OCI-LY3 (cell line): ENCODE results near the gene NOTCH3.

Source experiments
- H2AFZ ChIP-seq: fragments of 200-600, 300-600 bp; shearing (Covaris generic); 2 replicates; pipeline ENCODE4 v1.6.0; 2014; ENCODE audit warnings: antibody characterized with exemption, low read depth, low read length
- H3K27ac ChIP-seq: fragments of 200-600, 300-600 bp; sonication (generic); 2 replicates; pipeline ENCODE4 v1.5.1; 2014; ENCODE audit warnings: mild to moderate bottlenecking, low read length, moderate library complexity, mixed read lengths
- H3K27me3 ChIP-seq: fragments of 200-600, 300-600 bp; sonication (generic); 2 replicates; pipeline ENCODE4 v1.6.1; 2014; ENCODE audit warnings: low read depth, low read length, mixed read lengths
- H3K36me3 ChIP-seq: fragments of 200-600, 300-600 bp; sonication (generic); replicated peaks from 2 replicates; pipeline ENCODE3; 2014; ENCODE audit warnings: low read depth, low read length, mixed read lengths
- H3K4me1 ChIP-seq: fragments of 300-600, 200-600 bp; sonication (generic); 2 replicates; pipeline ENCODE4 v1.6.1; 2014; ENCODE audit warnings: low read length, mixed read lengths
- H3K4me2 ChIP-seq: fragments of 200-600, 300-600 bp; sonication (generic); 2 replicates; pipeline ENCODE4 v1.6.1; 2014; ENCODE audit warnings: low read length, mixed read lengths
- H3K4me3 ChIP-seq: fragments of 300-600, 200-600 bp; sonication (generic); 2 replicates; pipeline ENCODE4 v1.5.1; 2014; ENCODE audit warnings: antibody characterized with exemption, mild to moderate bottlenecking, low read length, moderate library complexity
- H3K79me2 ChIP-seq: fragments of 300-600, 200-600 bp; shearing (Covaris generic); 2 replicates; pipeline ENCODE4 v1.6.1; 2014; ENCODE audit warnings: mild to moderate bottlenecking, low read length, mixed read lengths
- H3K9ac ChIP-seq: fragments of 300-600, 200-600 bp; shearing (Covaris generic); 2 replicates; pipeline ENCODE4 v1.6.0; 2014; ENCODE audit warnings: mild to moderate bottlenecking, low read length, moderate library complexity
- H3K9me3 ChIP-seq: fragments of 200-600, 300-600 bp; shearing (Covaris generic); 2 replicates; pipeline ENCODE4 v1.6.1; 2014; ENCODE audit warnings: low read length, mixed read lengths; ENCODE audit not compliant: insufficient read depth
- H4K20me1 ChIP-seq: fragments of 200-600, 300-600 bp; sonication (generic); 2 replicates; pipeline ENCODE4 v1.6.1; 2016; ENCODE audit warnings: low read length, mixed read lengths; ENCODE audit not compliant: insufficient read depth
- EZH2phosphoT487 ChIP-seq: fragments of 200-600 bp; shearing (Covaris generic); IDR thresholded peaks from 2 replicates; pipeline ENCODE4 v1.6.1; 2018; ENCODE audit warnings: antibody characterized with exemption, mixed run types, low read depth
- TF ChIP-seq, protein P1 (sequence below): fragments of 200-600, 300-600 bp; sonication (generic); IDR thresholded peaks from 2 replicates; pipeline ENCODE4 v1.5.1; 2014; ENCODE audit warnings: antibody characterized with exemption, low read length, low read depth

The NOTCH3 gene

DNA sequence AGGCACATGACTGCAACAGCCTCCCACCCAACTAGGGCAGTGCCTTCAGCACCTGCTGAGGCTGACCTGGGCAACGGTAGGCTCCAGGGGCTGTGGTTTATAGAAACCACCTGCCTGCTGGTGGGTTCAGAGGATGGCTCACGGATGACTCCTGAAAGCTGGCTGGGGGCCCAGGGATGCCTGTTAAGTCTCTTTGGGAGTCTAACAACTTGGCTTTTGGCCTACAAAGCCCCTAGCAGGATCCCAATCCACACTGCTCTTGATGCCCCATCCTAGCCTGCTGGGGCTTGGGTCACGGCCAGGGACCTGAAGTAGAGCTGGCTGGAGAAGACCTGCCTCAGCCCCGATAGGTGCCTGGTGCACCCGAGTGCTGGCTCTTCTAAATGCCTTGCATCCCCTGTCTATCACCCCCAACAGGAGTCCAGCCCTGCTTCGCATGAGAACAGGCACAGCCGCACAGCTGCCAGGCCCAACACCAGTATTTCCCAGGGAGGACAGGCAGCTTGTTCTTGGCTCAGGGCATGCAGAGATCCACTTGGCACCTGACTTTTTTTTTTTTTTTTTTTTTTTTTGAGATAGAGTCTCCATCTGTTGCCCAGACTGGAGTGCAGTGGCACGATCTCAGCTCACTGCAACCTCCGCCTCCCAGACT is 40.6 kb upstream of the NOTCH3 start:
- Histone ChIP-seq H3K9ac (no peak overlapping the region), H3K4me1 (no peaks in the 10 kb centered on the region), H3K36me3 (peaks cover 69% of the 10 kb centered on the region), H2AFZ (no peak overlapping the region), H3K27me3 (no peaks in the 10 kb centered on the region), H3K27ac (no peak overlapping the region), H3K79me2 (peaks cover 8% of the 10 kb centered on the region; the same call in 1 of the 2 replicates), H4K20me1 (peaks cover 9% of the 10 kb centered on the region; the same call in 1 of the 2 replicates), H3K4me2 (no peak overlapping the region), H3K4me3 (no peak overlapping the region), H3K9me3 (no peaks in the 10 kb centered on the region)
- TF ChIP-seq, protein P1, sequence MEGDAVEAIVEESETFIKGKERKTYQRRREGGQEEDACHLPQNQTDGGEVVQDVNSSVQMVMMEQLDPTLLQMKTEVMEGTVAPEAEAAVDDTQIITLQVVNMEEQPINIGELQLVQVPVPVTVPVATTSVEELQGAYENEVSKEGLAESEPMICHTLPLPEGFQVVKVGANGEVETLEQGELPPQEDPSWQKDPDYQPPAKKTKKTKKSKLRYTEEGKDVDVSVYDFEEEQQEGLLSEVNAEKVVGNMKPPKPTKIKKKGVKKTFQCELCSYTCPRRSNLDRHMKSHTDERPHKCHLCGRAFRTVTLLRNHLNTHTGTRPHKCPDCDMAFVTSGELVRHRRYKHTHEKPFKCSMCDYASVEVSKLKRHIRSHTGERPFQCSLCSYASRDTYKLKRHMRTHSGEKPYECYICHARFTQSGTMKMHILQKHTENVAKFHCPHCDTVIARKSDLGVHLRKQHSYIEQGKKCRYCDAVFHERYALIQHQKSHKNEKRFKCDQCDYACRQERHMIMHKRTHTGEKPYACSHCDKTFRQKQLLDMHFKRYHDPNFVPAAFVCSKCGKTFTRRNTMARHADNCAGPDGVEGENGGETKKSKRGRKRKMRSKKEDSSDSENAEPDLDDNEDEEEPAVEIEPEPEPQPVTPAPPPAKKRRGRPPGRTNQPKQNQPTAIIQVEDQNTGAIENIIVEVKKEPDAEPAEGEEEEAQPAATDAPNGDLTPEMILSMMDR = no peak
- TF ChIP-seq EZH2phosphoT487 = no peak

DNA sequence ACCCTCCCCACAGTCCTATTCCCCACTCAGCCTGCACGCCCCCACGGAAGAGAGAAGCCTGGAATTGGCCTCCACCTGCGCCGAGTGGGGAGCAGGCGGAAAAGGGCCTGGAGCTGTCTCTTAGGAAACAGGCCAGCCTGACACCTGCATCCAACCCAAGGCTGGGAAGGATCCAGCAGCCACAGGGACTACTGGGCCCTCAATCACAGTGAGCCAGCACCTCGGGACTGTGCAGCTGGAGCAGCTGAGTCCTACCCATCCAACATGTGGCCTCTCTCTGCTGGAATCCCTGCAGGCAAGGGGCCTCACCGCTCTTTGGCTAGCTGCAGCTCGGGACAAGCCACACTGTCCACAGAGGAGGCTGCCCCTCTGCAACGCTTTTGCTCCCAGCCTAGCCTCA is 39.7 kb upstream of the NOTCH3 start:
- no peak overlapping the region for H3K27ac ChIP-seq
- H3K9me3 ChIP-seq = no peaks in the 10 kb centered on the region
- no peak overlapping the region for H3K4me2 ChIP-seq
- no peak overlapping the region for H2AFZ ChIP-seq
- no peak overlapping the region for H3K4me3 ChIP-seq
- peaks cover 9% of the 10 kb centered on the region; the same call in 1 of the 2 replicates for H4K20me1 ChIP-seq
- no peak for TF ChIP-seq EZH2phosphoT487
- TF ChIP-seq, protein P1 = no peak
- no peaks in the 10 kb centered on the region for H3K27me3 ChIP-seq
- no peaks in the 10 kb centered on the region for H3K4me1 ChIP-seq
- no peak overlapping the region for H3K9ac ChIP-seq
- peaks cover 67% of the 10 kb centered on the region for H3K36me3 ChIP-seq
- 0 out of 2 replicates have a peak, but pooled peaks cover 3% of the 10 kb centered on the region for H3K79me2 ChIP-seq

DNA sequence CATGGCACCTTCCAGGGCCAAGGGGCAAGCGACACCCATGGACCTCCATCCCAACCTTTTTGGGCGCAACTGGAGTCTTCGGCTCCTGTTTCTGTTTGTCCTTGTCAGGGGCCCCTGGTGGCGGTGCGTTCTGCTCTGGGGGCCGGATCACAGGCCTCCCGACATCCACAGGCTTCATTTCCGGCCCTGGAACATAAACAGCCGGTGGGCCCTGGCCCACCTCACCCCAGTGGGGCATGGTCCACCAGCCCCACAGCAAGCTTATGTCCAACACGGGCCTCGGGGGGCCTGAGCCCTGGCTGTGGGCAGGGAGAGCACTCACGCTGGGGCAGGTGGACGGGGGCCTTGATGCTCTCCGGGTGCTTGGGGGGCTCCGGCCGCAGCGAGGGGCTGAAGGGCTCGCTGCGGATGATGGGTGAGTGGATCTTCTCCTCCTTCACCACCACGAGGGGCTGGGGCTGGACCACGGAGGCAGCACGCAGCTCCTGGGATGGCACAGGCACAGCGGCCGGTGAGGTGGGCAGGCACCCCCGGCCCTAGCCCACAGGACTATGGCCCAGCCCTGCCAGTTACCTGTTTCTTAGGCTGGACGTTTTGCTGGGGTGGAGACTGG is 38.6 kb upstream of the NOTCH3 start:
- Histone ChIP-seq H3K9me3 (no peaks in the 10 kb centered on the region), H2AFZ (no peak overlapping the region), H3K27me3 (no peaks in the 10 kb centered on the region), H3K27ac (no peak overlapping the region), H3K4me2 (no peak overlapping the region), H3K79me2 (0 out of 2 replicates have a peak, but pooled peaks cover 3% of the 10 kb centered on the region), H3K4me3 (no peak overlapping the region), H4K20me1 (peaks cover 9% of the 10 kb centered on the region; the same call in 1 of the 2 replicates), H3K36me3 (peaks cover 56% of the 10 kb centered on the region), H3K9ac (no peak overlapping the region), H3K4me1 (no peaks in the 10 kb centered on the region)
- TF ChIP-seq, protein P1 = no peak
- no peak for TF ChIP-seq EZH2phosphoT487

GRCh38 chr19:15238639-15239155 is 37.9 kb upstream of the NOTCH3 start:
- no peak overlapping the region for H3K9ac ChIP-seq
- H3K4me3 ChIP-seq = no peak overlapping the region
- H3K9me3 ChIP-seq = no peaks in the 10 kb centered on the region
- peaks cover 52% of the 10 kb centered on the region for H3K36me3 ChIP-seq
- H3K4me1 ChIP-seq = no peaks in the 10 kb centered on the region
- no peak overlapping the region for H3K27ac ChIP-seq
- H3K27me3 ChIP-seq = no peaks in the 10 kb centered on the region
- peaks cover 9% of the 10 kb centered on the region; the same call in 1 of the 2 replicates for H4K20me1 ChIP-seq
- no peak overlapping the region for H2AFZ ChIP-seq
- H3K79me2 ChIP-seq = 0 out of 2 replicates have a peak, but pooled peaks cover 2% of the 10 kb centered on the region
- TF ChIP-seq, protein P1 = no peak
- no peak for TF ChIP-seq EZH2phosphoT487
- H3K4me2 ChIP-seq = no peak overlapping the region
